K562 (cell line): ENCODE results near the gene PIGK. TPM values are rescaled to one million over a fixed set of nuclear protein-coding genes. Genes with fewer than 3 reads are reported as not detected.

Source experiments
- ATAC-seq: fragments of 200-7000 bp; cut with Tn5 transposase; 3 replicates; pipeline ENCODE4 v1.9.1; 2020; ENCODE audit warnings: moderate library complexity
- BruUV-seq: library from RNA; stranded (reverse); fragments of 400-500 nt; replicated peaks from 2 replicates; lab custom pipeline; 2021; lab: Mats Ljungman, UMichigan
- CTCF ChIA-PET: fragments of 300-600 bp; formaldehyde crosslinking; extraction: SDS; loops from one replicate; lab custom pipeline; 2021; ENCODE audit warnings: low intra/inter-chr PET ratio; lab: Yijun Ruan, JAX
- POLR2A ChIA-PET: fragments of 300-600, 350-650 bp; sonication (Branson Sonifier 250); formaldehyde crosslinking; extraction: SDS; loops from one replicate; lab custom pipeline; 2021; ENCODE audit warnings: antibody characterized with exemption, inconsistent platforms; lab: Yijun Ruan, JAX
- DNase-seq, 4 experiments: peaks; one replicate each; pipeline versions ENCODE4 v3.0.0 to v3.0.0-alpha.2; 2011 to 2018; ENCODE audit warnings: low spot score in 3 of 4, mixed read lengths in 3 of 4; ENCODE audit errors: extremely low read depth in 1 of 4
- FAIRE-seq: peaks from 2 replicates; lab custom pipeline; 2011; peaks lifted over from hg19 to GRCh38; lab: Jason Lieb, UNC
- H2AFZ ChIP-seq: 2 replicates; pipeline ENCODE4 v1.6.0; 2011; ENCODE audit warnings: low read depth, low read length, control low read depth, inconsistent platforms
- H3K27ac ChIP-seq: fragments of 200-600 bp; 3 replicates; pipeline ENCODE4 v1.8.0; 2011; ENCODE audit warnings: low read depth, mild to moderate bottlenecking, control low read depth, inconsistent platforms, low read length, moderate library complexity, mixed read lengths; ENCODE audit errors: extremely low read depth
- H3K27me3 ChIP-seq, 2 experiments: fragments of 300-600 bp in 1 of 2; 2 replicates in 1 of 2; 3 replicates in 1 of 2; pipeline versions ENCODE4 v1.6.0 to v1.8.0; 2011; ENCODE audit warnings: inconsistent platforms in 2 of 2, low read length in 2 of 2, mild to moderate bottlenecking in 1 of 2, mixed read lengths in 1 of 2, moderate library complexity in 1 of 2; ENCODE audit not compliant: control insufficient read depth in 2 of 2, insufficient read depth in 2 of 2
- H3K36me3 ChIP-seq: fragments of 300-600 bp; 3 replicates; pipeline ENCODE4 v1.8.0; 2011; ENCODE audit warnings: mild to moderate bottlenecking, low read length, inconsistent platforms; ENCODE audit not compliant: control insufficient read depth, insufficient read depth
- H3K4me1 ChIP-seq, 2 experiments: fragments of 200-600 bp in 1 of 2; replicated peaks in 1 of 2; 2 replicates in 1 of 2; 3 replicates in 1 of 2; pipeline versions ENCODE4 v1.5.1 to v1.8.0; 2011; ENCODE audit warnings: inconsistent platforms in 2 of 2, low read length in 2 of 2, mild to moderate bottlenecking in 1 of 2, mixed read lengths in 1 of 2, moderate library complexity in 1 of 2; ENCODE audit not compliant: control insufficient read depth in 2 of 2, insufficient read depth in 2 of 2
- H3K4me2 ChIP-seq: 2 replicates; pipeline ENCODE4 v1.6.1; 2011; ENCODE audit warnings: low read length, control low read depth, inconsistent platforms, mixed read lengths; ENCODE audit not compliant: insufficient read depth
- H3K4me3 ChIP-seq: fragments of 200-600 bp; sonication (generic), shearing (Covaris generic); 2 replicates; pipeline ENCODE4 v1.5.1; 2016; ENCODE audit warnings: control low read depth, inconsistent platforms
- H3K79me2 ChIP-seq: fragments of 200-600 bp; 3 replicates; pipeline ENCODE4 v1.8.0; 2011; ENCODE audit warnings: low read length, inconsistent platforms; ENCODE audit not compliant: control insufficient read depth, insufficient read depth
- H3K9ac ChIP-seq, 2 experiments: 2 replicates each; pipeline versions ENCODE4 v1.6.0 to v1.6.1; 2011; ENCODE audit warnings: low read depth in 2 of 2, low read length in 2 of 2, control low read depth in 1 of 2, inconsistent platforms in 1 of 2, mild to moderate bottlenecking in 1 of 2, mixed read lengths in 1 of 2; ENCODE audit not compliant: insufficient read depth in 1 of 2
- H3K9me1 ChIP-seq: one replicate; pipeline ENCODE4 v1.6.0; 2011; ENCODE audit warnings: inconsistent platforms, mild to moderate bottlenecking, low read length, moderate library complexity; ENCODE audit not compliant: control insufficient read depth, insufficient read depth
- H3K9me3 ChIP-seq: replicated peaks from 2 replicates; pipeline ENCODE4 v1.5.1; 2011; ENCODE audit warnings: low read depth, low read length, inconsistent platforms; ENCODE audit not compliant: control insufficient read depth, insufficient read depth
- H4K20me1 ChIP-seq: replicated peaks from 2 replicates; pipeline ENCODE4 v1.6.1; 2011; ENCODE audit warnings: low read length, inconsistent platforms, mixed read lengths; ENCODE audit not compliant: control insufficient read depth, insufficient read depth
- ADNP ChIP-seq: fragments of 200-800 bp; sonication (Bioruptor generic); IDR thresholded peaks from 2 replicates; pipeline ENCODE4 v1.6.1; 2016; ENCODE audit warnings: missing genetic modification characterization, missing compliant biosample characterization
- KAT8 ChIP-seq: fragments of 450-650 bp; IDR thresholded peaks from 2 replicates; pipeline ENCODE4 v1.6.1; 2016; ENCODE audit warnings: low read depth, mild to moderate bottlenecking
- LEF1 ChIP-seq: fragments of 450-650 bp; IDR thresholded peaks from 2 replicates; pipeline ENCODE4 v1.6.1; 2016; ENCODE audit warnings: mild to moderate bottlenecking
- NONO ChIP-seq, 2 experiments: fragments of 200-400 bp in 1 of 2; fragments of 450-650 bp in 1 of 2; formaldehyde crosslinking in 1 of 2; IDR thresholded peaks; 2 replicates each; pipeline ENCODE4 v1.6.1; 2017; ENCODE audit warnings: low read depth in 2 of 2, mild to moderate bottlenecking in 2 of 2, moderate library complexity in 2 of 2, low read length in 1 of 2
- PHF20 ChIP-seq: fragments of 450-650 bp; IDR thresholded peaks from 2 replicates; pipeline ENCODE4 v1.6.1; 2018; ENCODE audit not compliant: partially characterized antibody
- SAFB2 ChIP-seq: fragments of 200-400 bp; formaldehyde crosslinking; IDR thresholded peaks from 2 replicates; pipeline ENCODE4 v1.6.1; 2018; ENCODE audit warnings: borderline replicate concordance, low read length, low read depth, moderate library complexity; ENCODE audit not compliant: severe bottlenecking
- SIRT6 ChIP-seq: IDR thresholded peaks from one replicate; pipeline ENCODE4 v1.6.1; 2012; ENCODE audit warnings: low read depth, mild to moderate bottlenecking, control low read depth, inconsistent platforms, low read length, moderate library complexity
- XRCC5 ChIP-seq: fragments of 200-400 bp; formaldehyde crosslinking; IDR thresholded peaks from 2 replicates; pipeline ENCODE4 v1.6.1; 2017; ENCODE audit warnings: low read depth, mild to moderate bottlenecking, low read length
- ZKSCAN1 ChIP-seq: fragments of 150-350 bp; IDR thresholded peaks from 2 replicates; pipeline ENCODE4 v1.6.1; 2016; ENCODE audit warnings: low read depth, low read length
- ZNF77 ChIP-seq: fragments of 250-450 bp; sonication (Bioruptor Pico); IDR thresholded peaks from 2 replicates; pipeline ENCODE4 v1.5.0; 2020
- WGBS: fragments of 100-300 bp; shearing (Covaris generic); methylation state at CpG from one replicate; pipeline ENCODE4 v1.1.6; 2016; ENCODE audit warnings: low coverage, mixed read lengths; ENCODE audit not compliant: insufficient coverage; ENCODE audit errors: missing lambda C conversion rate; 5-methylcytosine and 5-hydroxymethylcytosine counted together
- in situ Hi-C: fragments of 300-500 bp; cut with MboI; formaldehyde crosslinking; loops from 4 replicates; pipeline ENCODE4 v1.15.0; 2018; ENCODE audit warnings: inconsistent platforms, mixed read lengths
- intact Hi-C: fragments of 100-400 bp; cut with micrococcal nuclease; formaldehyde crosslinking; loops from 2 replicates; pipeline ENCODE4 v1.14.2; 2022
- polyA plus RNA-seq, 8 experiments: library from polyadenylated mRNA; depleted of rRNA in 4 of 8; stranded (reverse) in 5 of 8; unstranded in 3 of 8; fragments of >200 nt; fragmentation: Nextera tagmentation in 2 of 8; fragmentation: Illumina TruSeq in 1 of 8; extraction: Ambion mirVana in 2 of 8; extraction: Trizol in 1 of 8; gene quantifications; 2 replicates each; pipeline versions ENCODE4 v1.2.1 to v1.2.3, GENCODE V29; 2011 to 2014; ENCODE audit warnings: inconsistent platforms in 1 of 8, missing spikeins in 1 of 8
- total RNA-seq, 7 experiments: library from RNA; depleted of rRNA in 6 of 7; stranded (reverse); fragments of >200 nt in 6 of 7; fragmentation: Illumina TruSeq in 2 of 7; extraction: Trizol in 2 of 7; gene quantifications; 2 replicates each; pipeline versions ENCODE4 v1.2.1 to v1.2.3, GENCODE V29; 2011 to 2021; ENCODE audit warnings: low replicate concordance in 1 of 7
- TF ChIP-seq, protein P1 (sequence below): fragments of 450-650 bp; IDR thresholded peaks from 2 replicates; pipeline ENCODE4 v1.6.1; 2016; ENCODE audit warnings: antibody characterized with exemption

The PIGK gene
- total and polyA plus RNA-seq, 9 of the 15 experiments (the other 6 are each of a cell fraction or from before 2014, with no cell fraction given), result 15.7 to 59.5 (median 29.9) TPM

DNA sequence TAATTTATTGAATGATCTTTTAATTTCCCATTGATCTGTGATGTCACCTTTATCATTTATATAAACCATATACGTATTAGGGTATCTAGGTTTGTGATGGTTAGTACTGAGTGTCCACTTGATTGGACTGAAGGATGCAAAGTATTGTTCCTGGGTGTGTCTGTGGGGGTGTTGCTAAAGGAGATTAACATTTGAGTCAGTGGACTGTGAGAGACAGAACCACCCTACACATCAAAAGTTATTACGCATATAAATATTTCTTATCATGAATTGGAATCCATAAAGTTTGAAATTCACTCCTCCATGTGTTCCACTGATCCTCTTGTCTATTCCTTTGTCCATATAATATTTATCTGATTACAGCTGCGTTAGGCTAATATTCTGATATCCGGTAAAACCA is 100.5 kb downstream of the PIGK start:
- no peaks in the 10 kb centered on the region for H3K4me1 ChIP-seq
- no peak overlapping the region for H2AFZ ChIP-seq
- no TSS peak for BruUV-seq
- H3K27ac ChIP-seq, result no peak overlapping the region
- H3K79me2 ChIP-seq, result no peaks in the 10 kb centered on the region
- no peaks in the 10 kb centered on the region for H4K20me1 ChIP-seq
- 86% methylated on average over 4 of the region's 4 CpGs for WGBS
- ChIA-PET POLR2A (no interaction called here), CTCF (interaction anchor here (0.7 kb wide), 1 partner anchor 176 kb away, joined by 3 read pairs; no protein-coding TSS in a partner anchor)
- H3K27me3 ChIP-seq, result no peaks in the 10 kb centered on the region
- intact Hi-C loops (no loop called here), in situ Hi-C loops (no loop called here)
- TF ChIP-seq PHF20, result no peak
- TF ChIP-seq ZNF77 (CRISPR knock-in tag), result no peak
- no peak for TF ChIP-seq ZKSCAN1
- TF ChIP-seq SIRT6, result no peak
- TF ChIP-seq KAT8, result no peak
- TF ChIP-seq LEF1, result no peak
- H3K4me2 ChIP-seq, result no peak overlapping the region
- no peaks in the 10 kb centered on the region for H3K36me3 ChIP-seq
- DNase-seq (no peak), ATAC-seq (no peak), FAIRE-seq (no peak)
- H3K9me1 ChIP-seq, result no peaks in the 10 kb centered on the region
- H3K9me3 ChIP-seq, result no peaks in the 10 kb centered on the region
- no peak overlapping the region for H3K4me3 ChIP-seq
- no peak overlapping the region for H3K9ac ChIP-seq

DNA sequence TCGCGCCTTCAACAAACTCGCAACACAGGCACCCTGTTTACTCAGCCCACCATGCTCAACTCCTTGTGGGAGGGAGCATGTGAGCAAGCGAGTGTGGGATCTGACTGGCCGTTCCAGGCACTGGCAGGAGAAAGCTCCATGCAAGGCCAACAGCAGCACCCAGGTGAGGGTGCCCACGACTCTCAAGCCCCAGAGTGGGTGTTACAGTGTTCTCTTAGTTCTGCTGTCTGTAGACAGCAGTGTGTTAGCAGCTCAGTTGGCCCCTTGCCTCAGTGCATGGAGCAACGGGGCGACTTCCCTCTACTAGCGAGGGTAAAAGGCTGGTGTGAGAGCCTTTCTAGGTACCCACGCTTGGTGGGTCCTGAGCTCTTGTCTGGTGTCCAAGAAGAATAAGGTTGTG is 114.6 kb downstream of the PIGK start:
- in situ Hi-C loops, result no loop called here
- ChIA-PET CTCF (interaction anchor here (0.6 kb wide), 1 partner anchor 28 kb away, joined by 3 read pairs; no protein-coding TSS in a partner anchor), POLR2A (no interaction called here)
- Histone ChIP-seq H3K27me3 (no peaks in the 10 kb centered on the region), H4K20me1 (no peaks in the 10 kb centered on the region), H3K36me3 (no peaks in the 10 kb centered on the region), H3K4me1 (no peaks in the 10 kb centered on the region), H3K4me3 (no peak overlapping the region), H3K27ac (no peak overlapping the region), H3K79me2 (no peaks in the 10 kb centered on the region), H3K9me1 (no peaks in the 10 kb centered on the region), H2AFZ (no peak overlapping the region), H3K4me2 (no peak overlapping the region), H3K9ac (no peak overlapping the region), H3K9me3 (no peaks in the 10 kb centered on the region)
- TF ChIP-seq XRCC5 (no peak), NONO (IDR thresholded peaks at IDR 0.05; ENCODE audit: low read depth in 2 of 2, low read length in 1 of 2) (no peak), ADNP (tag) (no peak), SAFB2 (no peak)
- TF ChIP-seq, protein P1, sequence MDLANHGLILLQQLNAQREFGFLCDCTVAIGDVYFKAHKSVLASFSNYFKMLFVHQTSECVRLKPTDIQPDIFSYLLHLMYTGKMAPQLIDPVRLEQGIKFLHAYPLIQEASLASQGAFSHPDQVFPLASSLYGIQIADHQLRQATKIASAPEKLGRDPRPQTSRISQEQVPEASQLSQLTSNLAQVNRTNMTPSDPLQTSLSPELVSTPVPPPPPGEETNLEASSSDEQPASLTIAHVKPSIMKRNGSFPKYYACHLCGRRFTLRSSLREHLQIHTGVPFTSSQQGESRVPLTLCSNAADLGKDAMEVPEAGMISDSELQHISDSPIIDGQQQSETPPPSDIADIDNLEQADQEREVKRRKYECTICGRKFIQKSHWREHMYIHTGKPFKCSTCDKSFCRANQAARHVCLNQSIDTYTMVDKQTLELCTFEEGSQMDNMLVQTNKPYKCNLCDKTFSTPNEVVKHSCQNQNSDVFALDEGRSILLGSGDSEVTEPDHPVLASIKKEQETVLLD, result no peak
- intact Hi-C loops, result no loop called here
- no peak for FAIRE-seq
- BruUV-seq, result no TSS peak
- DNase-seq, result no peak
- 73% methylated on average over 10 of the region's 10 CpGs for whole genome bisulfite sequencing
- no peak for ATAC-seq
